HT1080 (cell line): ENCODE results near the gene LGALS9C. TPM values are rescaled to one million over a fixed set of nuclear protein-coding genes. Genes with fewer than 3 reads are reported as not detected.
"Not testable (repeated sequence)": the region's sequence is repeated elsewhere in the genome, so short reads cannot be mapped to it uniquely, and the experiment has no call there.

Experiments used
- DNase-seq: peaks from one replicate; pipeline ENCODE4 v3.0.0-alpha.2; 2015; ENCODE audit warnings: low read depth
- small RNA-seq: library from RNA; depleted of rRNA; stranded (forward); fragments of <200 nt; gene quantifications from one replicate; pipeline ENCODE3, GENCODE V24; 2014
- total RNA-seq: library from RNA; depleted of rRNA; stranded (reverse); fragments of >200 nt; shearing (Covaris generic); gene quantifications from 2 replicates; pipeline ENCODE4 v1.2.3, GENCODE V29; 2014; rRNA removed

LGALS9C gene
- total RNA-seq, 1 experiment from 2014 or later: not detected

GRCh38 chr17:18528899-18529500 lies 52.4 kb downstream of the LGALS9C start:
- DNase-seq: not testable (repeated sequence)

- not testable (repeated sequence) for DNase-seq
Observed at GRCh38 chr17:18530405-18530804, 53.8 kb downstream of the LGALS9C start.

- not testable (repeated sequence) for DNase-seq
Observed at GRCh38 chr17:18542234-18542633, 65.6 kb downstream of the LGALS9C start.

GRCh38 chr17:18542907-18543306 lies 66.3 kb downstream of the LGALS9C start:
- not testable (repeated sequence) for DNase-seq

Small RNAs within 50 kb of the gene (small RNA-seq; reads per million reads assigned to genes)
- gene AL353997.1 (not detected), gene AL353997.4 (not detected)

Other genes starting within 250 kb of the LGALS9C start
- 189 and 191 TPM in 2 replicates for gene FLII, start 218.1 kb upstream of the LGALS9C start, total RNA-seq
- gene MIEF2, start 216.1 kb upstream of the LGALS9C start, total RNA-seq: 5.7 and 8.1 TPM in 2 replicates
- 80.3 and 84.9 TPM in 2 replicates for gene TOP3A, start 161.8 kb upstream of the LGALS9C start, total RNA-seq
- 13.0 and 15.4 TPM in 2 replicates for gene SMCR8, start 161.5 kb upstream of the LGALS9C start, total RNA-seq
- gene SHMT1, start 113.2 kb upstream of the LGALS9C start, total RNA-seq: 20.2 and 20.7 TPM in 2 replicates
- gene EVPLL, start 99.0 kb upstream of the LGALS9C start, total RNA-seq: not detected in 2 replicates
- not detected in 2 replicates for gene TBC1D28, start 167.6 kb downstream of the LGALS9C start, total RNA-seq
- gene FOXO3B, start 205.5 kb downstream of the LGALS9C start, total RNA-seq: 2.7 and 3.0 TPM in 2 replicates